Memory B cell (primary cell): ENCODE results near the gene AFF3.

ENCODE experiments used
- ATAC-seq: fragments of 150-1000 bp; cut with Tn5 transposase; 2 replicates; pipeline ENCODE4 v1.10.0; 2021; ENCODE audit warnings: low read depth, mild to moderate bottlenecking, moderate library complexity
- DNase-seq, 2 donors: peaks; one replicate each; pipeline ENCODE4 v3.0.0; 2022; ENCODE audit warnings: low spot score in 2 of 2
- H3K27ac Mint-ChIP-seq: one replicate; pipeline ENCODE4 v1.8.0; 2022; ENCODE audit warnings: mild to moderate bottlenecking, moderate library complexity, mixed read lengths
- H3K27me3 Mint-ChIP-seq: one replicate; pipeline ENCODE4 v1.8.0; 2022; ENCODE audit warnings: mixed read lengths
- H3K36me3 Mint-ChIP-seq: one replicate; pipeline ENCODE4 v1.8.0; 2022; ENCODE audit warnings: mild to moderate bottlenecking, mixed read lengths
- H3K4me1 Mint-ChIP-seq: one replicate; pipeline ENCODE4 v1.8.0; 2022; ENCODE audit warnings: mixed read lengths
- H3K4me3 Mint-ChIP-seq: one replicate; pipeline ENCODE4 v1.8.0; 2022; ENCODE audit warnings: mild to moderate bottlenecking, moderate library complexity, mixed read lengths
- H3K9me3 Mint-ChIP-seq: one replicate; pipeline ENCODE4 v1.8.0; 2022; ENCODE audit warnings: mixed read lengths

The AFF3 gene

GRCh38 chr2:100029460-100029859 lies 112.9 kb downstream of the AFF3 start:
- Mint-ChIP-seq H3K4me3 (no peak overlapping the region), H3K36me3 (peaks cover 36% of the 10 kb centered on the region), H3K27ac (no peak overlapping the region), H3K27me3 (no peaks in the 10 kb centered on the region), H3K4me1 (peaks cover 40% of the 10 kb centered on the region), H3K9me3 (peaks cover 5% of the 10 kb centered on the region)
- ATAC-seq (no peak), DNase-seq (peak in 1 of 2 donors; percentile 8)

- DNase-seq = no peak
- Mint-ChIP-seq H3K27me3 (no peaks in the 10 kb centered on the region), H3K9me3 (peaks cover 2% of the 10 kb centered on the region)
These were observed 120.5 kb downstream of the AFF3 start for GRCh38 chr2:100021791-100022340.

GRCh38 chr2:100019499-100019898 lies 122.9 kb downstream of the AFF3 start:
- Mint-ChIP-seq H3K9me3 (no peaks in the 10 kb centered on the region), H3K36me3 (peaks cover 15% of the 10 kb centered on the region), H3K4me3 (no peak overlapping the region), H3K27ac (peak overlapping the region; percentile 11), H3K4me1 (peaks cover 32% of the 10 kb centered on the region), H3K27me3 (no peaks in the 10 kb centered on the region)
- peak in 1 of 2 donors; percentile 4 for DNase-seq
- ATAC-seq = no peak

More at GRCh38 chr2:100021791-100022340, 120.5 kb downstream of the AFF3 start:
- H3K27ac Mint-ChIP-seq = peak overlapping the region; percentile 24
- H3K4me1 Mint-ChIP-seq = peaks cover 43% of the 10 kb centered on the region
- no peak for ATAC-seq
- H3K36me3 Mint-ChIP-seq = peaks cover 29% of the 10 kb centered on the region
- no peak overlapping the region for H3K4me3 Mint-ChIP-seq

GRCh38 chr2:100018341-100019193 lies 123.8 kb downstream of the AFF3 start:
- Mint-ChIP-seq H3K27ac (no peak overlapping the region), H3K36me3 (peaks cover 15% of the 10 kb centered on the region), H3K4me1 (peaks cover 35% of the 10 kb centered on the region), H3K4me3 (no peak overlapping the region), H3K27me3 (no peaks in the 10 kb centered on the region), H3K9me3 (no peaks in the 10 kb centered on the region)
- DNase-seq (peak in 1 of 2 donors; percentile 4), ATAC-seq (no peak)

GRCh38 chr2:100017633-100018032 lies 124.8 kb downstream of the AFF3 start:
- Mint-ChIP-seq H3K9me3 (no peaks in the 10 kb centered on the region), H3K27me3 (no peaks in the 10 kb centered on the region), H3K27ac (no peak overlapping the region), H3K36me3 (peaks cover 15% of the 10 kb centered on the region), H3K4me3 (no peak overlapping the region), H3K4me1 (peaks cover 31% of the 10 kb centered on the region)
- ATAC-seq (no peak), DNase-seq (no peak)

- H3K4me1 Mint-ChIP-seq = peaks cover 27% of the 10 kb centered on the region
- H3K4me3 Mint-ChIP-seq = no peak overlapping the region
- no peaks in the 10 kb centered on the region for H3K27me3 Mint-ChIP-seq
- DNase-seq (peak in 1 of 2 donors; percentile 0), ATAC-seq (no peak)
- H3K36me3 Mint-ChIP-seq = peaks cover 18% of the 10 kb centered on the region
- H3K9me3 Mint-ChIP-seq = no peaks in the 10 kb centered on the region
- no peak overlapping the region for H3K27ac Mint-ChIP-seq
These were observed 125.6 kb downstream of the AFF3 start for GRCh38 chr2:100016756-100017155.

GRCh38 chr2:100015849-100016248 lies 126.5 kb downstream of the AFF3 start:
- Mint-ChIP-seq H3K4me3 (no peak overlapping the region), H3K9me3 (no peaks in the 10 kb centered on the region), H3K36me3 (peaks cover 20% of the 10 kb centered on the region), H3K27me3 (no peaks in the 10 kb centered on the region), H3K27ac (no peak overlapping the region), H3K4me1 (peaks cover 25% of the 10 kb centered on the region)
- ATAC-seq = no peak
- no peak for DNase-seq

GRCh38 chr2:100013892-100014677 lies 128.3 kb downstream of the AFF3 start:
- H3K4me1 Mint-ChIP-seq = peaks cover 22% of the 10 kb centered on the region
- H3K9me3 Mint-ChIP-seq = no peaks in the 10 kb centered on the region
- no peak overlapping the region for H3K4me3 Mint-ChIP-seq
- no peak overlapping the region for H3K27ac Mint-ChIP-seq
- no peaks in the 10 kb centered on the region for H3K27me3 Mint-ChIP-seq
- H3K36me3 Mint-ChIP-seq = peaks cover 9% of the 10 kb centered on the region
- ATAC-seq = no peak
- DNase-seq = no peak

GRCh38 chr2:100012561-100012960 lies 129.8 kb downstream of the AFF3 start:
- no peaks in the 10 kb centered on the region for H3K9me3 Mint-ChIP-seq
- H3K4me3 Mint-ChIP-seq = no peak overlapping the region
- peaks cover 20% of the 10 kb centered on the region for H3K36me3 Mint-ChIP-seq
- no peak overlapping the region for H3K27ac Mint-ChIP-seq
- no peaks in the 10 kb centered on the region for H3K27me3 Mint-ChIP-seq
- DNase-seq (no peak), ATAC-seq (no peak)
- peaks cover 24% of the 10 kb centered on the region for H3K4me1 Mint-ChIP-seq

- no peaks in the 10 kb centered on the region for H3K27me3 Mint-ChIP-seq
- H3K4me3 Mint-ChIP-seq = no peak overlapping the region
- ATAC-seq (no peak), DNase-seq (no peak)
- peaks cover 31% of the 10 kb centered on the region for H3K36me3 Mint-ChIP-seq
- peaks cover 24% of the 10 kb centered on the region for H3K4me1 Mint-ChIP-seq
- no peaks in the 10 kb centered on the region for H3K9me3 Mint-ChIP-seq
- H3K27ac Mint-ChIP-seq = no peak overlapping the region
These were observed 131.1 kb downstream of the AFF3 start for GRCh38 chr2:100011272-100011731.

- no peak overlapping the region for H3K4me3 Mint-ChIP-seq
- no peak for ATAC-seq
- no peak for DNase-seq
- H3K27ac Mint-ChIP-seq = no peak overlapping the region
- H3K36me3 Mint-ChIP-seq = peaks cover 32% of the 10 kb centered on the region
- H3K27me3 Mint-ChIP-seq = no peaks in the 10 kb centered on the region
- no peaks in the 10 kb centered on the region for H3K9me3 Mint-ChIP-seq
- peaks cover 24% of the 10 kb centered on the region for H3K4me1 Mint-ChIP-seq
These were observed 131.8 kb downstream of the AFF3 start for GRCh38 chr2:100010606-100011005.

GRCh38 chr2:100009743-100010142 lies 132.6 kb downstream of the AFF3 start:
- H3K9me3 Mint-ChIP-seq = no peaks in the 10 kb centered on the region
- no peaks in the 10 kb centered on the region for H3K27me3 Mint-ChIP-seq
- peaks cover 24% of the 10 kb centered on the region for H3K4me1 Mint-ChIP-seq
- peaks cover 35% of the 10 kb centered on the region for H3K36me3 Mint-ChIP-seq
- no peak overlapping the region for H3K4me3 Mint-ChIP-seq
- peak overlapping the region; percentile 33 for H3K27ac Mint-ChIP-seq
- no peak for ATAC-seq
- DNase-seq = no peak

- Mint-ChIP-seq H3K27me3 (no peaks in the 10 kb centered on the region), H3K4me1 (peaks cover 21% of the 10 kb centered on the region), H3K4me3 (no peak overlapping the region), H3K36me3 (peaks cover 38% of the 10 kb centered on the region), H3K9me3 (no peaks in the 10 kb centered on the region), H3K27ac (peak overlapping the region; percentile 33)
- DNase-seq = no peak
- ATAC-seq = no peak
These were observed 133.4 kb downstream of the AFF3 start for GRCh38 chr2:100008956-100009355.

GRCh38 chr2:100006516-100006915 lies 135.9 kb downstream of the AFF3 start:
- H3K27ac Mint-ChIP-seq = no peak overlapping the region

More at GRCh38 chr2:100006516-100006915, 135.9 kb downstream of the AFF3 start:
- H3K9me3 Mint-ChIP-seq = no peaks in the 10 kb centered on the region
- no peak overlapping the region for H3K4me3 Mint-ChIP-seq
- H3K36me3 Mint-ChIP-seq = peaks cover 44% of the 10 kb centered on the region
- H3K4me1 Mint-ChIP-seq = peaks cover 15% of the 10 kb centered on the region
- DNase-seq (no peak), ATAC-seq (no peak)
- no peaks in the 10 kb centered on the region for H3K27me3 Mint-ChIP-seq
